GM12878 (cell line): ENCODE results near the gene PRUNE1. TPM values are rescaled to one million over a fixed set of nuclear protein-coding genes. Genes with fewer than 3 reads are reported as not detected.

Experiments used
- ATAC-seq: fragments of 200-7000 bp; cut with Tn5 transposase; 3 replicates; pipeline ENCODE4 v1.9.1; 2020; ENCODE audit warnings: mild to moderate bottlenecking, moderate library complexity
- BruUV-seq: library from RNA; stranded (reverse); fragments of 400-500 nt; replicated peaks from 2 replicates; lab custom pipeline; 2021; lab: Mats Ljungman, UMichigan
- CTCF ChIA-PET: fragments of 300-600 bp; sonication (Branson Sonifier 250); formaldehyde crosslinking; extraction: SDS; loops from one replicate; lab custom pipeline; 2021; ENCODE audit warnings: inconsistent platforms; lab: Yijun Ruan, JAX
- POLR2A ChIA-PET: fragments of 350-600 bp; formaldehyde crosslinking; extraction: SDS; loops from one replicate; lab custom pipeline; 2021; ENCODE audit warnings: inconsistent platforms; lab: Charles Lee
- RAD21 ChIA-PET: fragments of 300-600 bp; sonication (Branson Sonifier 250); formaldehyde crosslinking; loops from one replicate; lab custom pipeline; 2023; ENCODE audit warnings: antibody characterized with exemption; ENCODE audit not compliant: unreplicated experiment; lab: Charles Lee
- SMC1A ChIA-PET: fragments of 300-600 bp; sonication (Branson Sonifier 250); formaldehyde crosslinking; loops from one replicate; lab custom pipeline; 2023; ENCODE audit not compliant: unreplicated experiment, uncharacterized antibody; lab: Charles Lee
- DNase-seq: peaks from one replicate; pipeline ENCODE4 v3.0.0-alpha.2; 2011; ENCODE audit warnings: low read depth, low spot score
- FAIRE-seq: peaks from 3 replicates; lab custom pipeline; 2011; peaks lifted over from hg19 to GRCh38; lab: Jason Lieb, UNC
- H2AFZ ChIP-seq: 2 replicates; pipeline ENCODE4 v1.6.0; 2011; ENCODE audit warnings: low read depth, low read length, control low read depth; ENCODE audit not compliant: control insufficient read depth
- H3K27ac ChIP-seq: 2 replicates; pipeline ENCODE4 v1.5.1; 2011; ENCODE audit warnings: control low read depth; ENCODE audit not compliant: control insufficient read depth, insufficient read depth
- H3K27me3 ChIP-seq, 2 experiments: replicated peaks in 1 of 2; 2 replicates each; pipeline versions ENCODE4 v1.6.0 to v1.6.1; 2011; ENCODE audit warnings: low read length in 1 of 2; ENCODE audit not compliant: control insufficient read depth in 2 of 2, insufficient read depth in 2 of 2
- H3K36me3 ChIP-seq, 2 experiments: 2 replicates each; pipeline ENCODE4 v1.5.1; 2011; ENCODE audit warnings: low read length in 1 of 2; ENCODE audit not compliant: control insufficient read depth in 2 of 2, insufficient read depth in 2 of 2
- H3K4me1 ChIP-seq: 2 replicates; pipeline ENCODE4 v1.6.1; 2011; ENCODE audit warnings: mild to moderate bottlenecking, low read length, moderate library complexity, mixed read lengths; ENCODE audit not compliant: control insufficient read depth, insufficient read depth
- H3K4me2 ChIP-seq: 2 replicates; pipeline ENCODE4 v1.6.0; 2011; ENCODE audit warnings: control low read depth; ENCODE audit not compliant: control insufficient read depth, insufficient read depth
- H3K4me3 ChIP-seq: fragments of 200-600 bp; sonication (generic); 2 replicates; pipeline ENCODE4 v1.5.1; 2016
- H3K79me2 ChIP-seq: 2 replicates; pipeline ENCODE4 v1.6.0; 2011; ENCODE audit warnings: low read length; ENCODE audit not compliant: control insufficient read depth, insufficient read depth
- H3K9ac ChIP-seq: 2 replicates; pipeline ENCODE4 v1.8.0; 2011; ENCODE audit warnings: low read length, control low read depth, mixed read lengths; ENCODE audit not compliant: control insufficient read depth, insufficient read depth
- H3K9me3 ChIP-seq: replicated peaks from 3 replicates; pipeline ENCODE4 v1.5.1; 2011; ENCODE audit warnings: mild to moderate bottlenecking, low read length; ENCODE audit not compliant: control insufficient read depth, insufficient read depth
- H4K20me1 ChIP-seq: 2 replicates; pipeline ENCODE4 v1.6.0; 2011; ENCODE audit not compliant: control insufficient read depth, insufficient read depth
- CBFB ChIP-seq: IDR thresholded peaks from 2 replicates; pipeline ENCODE4 v1.6.1; 2016; ENCODE audit warnings: antibody characterized with exemption, low read depth
- CBX3 ChIP-seq: fragments of 200-600 bp; sonication (generic); IDR thresholded peaks from 2 replicates; pipeline ENCODE4 v1.6.1; 2016; ENCODE audit warnings: low read depth, borderline replicate concordance
- DPF2 ChIP-seq: fragments of 450-650 bp; IDR thresholded peaks from 2 replicates; pipeline ENCODE4 v1.6.1; 2017; ENCODE audit warnings: mild to moderate bottlenecking
- EGR1 ChIP-seq, 2 experiments: IDR thresholded peaks; 1 replicate in 1 of 2; 2 replicates in 1 of 2; pipeline ENCODE4 v1.6.1; 2011 to 2012; ENCODE audit warnings: low read depth in 2 of 2, low read length in 2 of 2, borderline replicate concordance in 1 of 2, mild to moderate bottlenecking in 1 of 2, moderate library complexity in 1 of 2
- EP300 ChIP-seq, 2 experiments: fragments of 150-350 bp in 1 of 2; IDR thresholded peaks; 2 replicates each; pipeline ENCODE4 v1.6.1; 2011 to 2012; ENCODE audit warnings: low read depth in 2 of 2, low read length in 2 of 2, borderline replicate concordance in 1 of 2, improper control_type of control experiment in 1 of 2, inconsistent platforms in 1 of 2; ENCODE audit not compliant: control insufficient read depth in 1 of 2
- MEF2A ChIP-seq: IDR thresholded peaks from 2 replicates; pipeline ENCODE4 v1.6.1; 2011; ENCODE audit warnings: low read depth, mild to moderate bottlenecking, low read length, moderate library complexity; ENCODE audit not compliant: insufficient read depth
- NBN ChIP-seq: fragments of 450-650 bp; IDR thresholded peaks from 2 replicates; pipeline ENCODE4 v1.6.1; 2016
- NFXL1 ChIP-seq: fragments of 450-650 bp; IDR thresholded peaks from 2 replicates; pipeline ENCODE4 v1.6.1; 2017; ENCODE audit warnings: antibody characterized with exemption, mild to moderate bottlenecking, borderline replicate concordance
- PAX8 ChIP-seq: fragments of 450-650 bp; IDR thresholded peaks from 2 replicates; pipeline ENCODE4 v1.6.1; 2017; ENCODE audit warnings: mild to moderate bottlenecking, moderate library complexity
- RB1 ChIP-seq: fragments of 450-650 bp; formaldehyde crosslinking; IDR thresholded peaks from 2 replicates; pipeline ENCODE4 v1.6.1; 2017; ENCODE audit warnings: mild to moderate bottlenecking, borderline replicate concordance
- RELA ChIP-seq: fragments of 450-650 bp; IDR thresholded peaks from 2 replicates; pipeline ENCODE4 v1.8.0; 2014; ENCODE audit warnings: borderline replicate concordance; ENCODE audit not compliant: partially characterized antibody
- SREBF2 ChIP-seq: IDR thresholded peaks from 2 replicates; pipeline ENCODE4 v1.6.1; 2012; ENCODE audit warnings: mild to moderate bottlenecking, low read length
- WRNIP1 ChIP-seq: IDR thresholded peaks from 2 replicates; pipeline ENCODE4 v1.6.1; 2011; ENCODE audit warnings: low read depth, low read length, improper control_type of control experiment, borderline replicate concordance
- YBX1 ChIP-seq: fragments of 450-650 bp; IDR thresholded peaks from 2 replicates; pipeline ENCODE4 v1.6.1; 2016; ENCODE audit warnings: antibody characterized with exemption
- WGBS: methylation state at CpG from one replicate; pipeline ENCODE4 v1.1.6; 2016; ENCODE audit warnings: low lambda C conversion rate; ENCODE audit not compliant: insufficient replicate concordance, insufficient coverage; ENCODE audit errors: missing lambda C conversion rate; 5-methylcytosine and 5-hydroxymethylcytosine counted together
- in situ Hi-C: fragments of 300-500 bp; cut with MboI; formaldehyde crosslinking; loops from 9 replicates; pipeline ENCODE4 v1.14.3; 2018; ENCODE audit warnings: mixed read lengths
- intact Hi-C: fragments of 100-400 bp; cut with micrococcal nuclease; formaldehyde crosslinking; loops from one replicate; pipeline ENCODE4 v1.14.2; 2022; ENCODE audit not compliant: unreplicated experiment
- polyA plus RNA-seq, 11 experiments: library from polyadenylated mRNA; depleted of rRNA in 4 of 11; unstranded in 6 of 11; stranded (reverse) in 5 of 11; fragments of >200 nt; fragmentation: Nextera tagmentation in 4 of 11; fragmentation: Illumina TruSeq in 1 of 11; extraction: Ambion mirVana in 4 of 11; extraction: Trizol in 1 of 11; gene quantifications; 1 replicate in 1 of 11; 2 replicates in 10 of 11; pipeline versions ENCODE4 v1.2.1 to v1.2.3, GENCODE V29; 2011 to 2016; ENCODE audit warnings: inconsistent platforms in 2 of 11, missing spikeins in 2 of 11, low read depth in 1 of 11
- total RNA-seq, 4 experiments: library from RNA; depleted of rRNA in 3 of 4; stranded (reverse); fragments of >200 nt in 3 of 4; fragmentation: Illumina TruSeq in 1 of 4; extraction: Trizol in 1 of 4; gene quantifications; 2 replicates each; pipeline versions ENCODE4 v1.2.1 to v1.2.3, GENCODE V29; 2013 to 2021
- TF ChIP-seq, protein P1 (sequence below): fragments of 450-650 bp; formaldehyde crosslinking; IDR thresholded peaks from 2 replicates; pipeline ENCODE4 v1.4.0; 2022; ENCODE audit warnings: mild to moderate bottlenecking, moderate library complexity
- TF ChIP-seq, protein P2 (sequence below): fragments of 450-650 bp; conservative IDR thresholded peaks from 2 replicates; pipeline ENCODE4 v1.6.1; 2017; ENCODE audit warnings: mild to moderate bottlenecking, moderate library complexity

The PRUNE1 gene
- total and polyA plus RNA-seq, 10 of the 15 experiments (the other 5 are each of a cell fraction or from before 2014, with no cell fraction given) = 4.7 to 24.5 (median 12.4) TPM

DNA sequence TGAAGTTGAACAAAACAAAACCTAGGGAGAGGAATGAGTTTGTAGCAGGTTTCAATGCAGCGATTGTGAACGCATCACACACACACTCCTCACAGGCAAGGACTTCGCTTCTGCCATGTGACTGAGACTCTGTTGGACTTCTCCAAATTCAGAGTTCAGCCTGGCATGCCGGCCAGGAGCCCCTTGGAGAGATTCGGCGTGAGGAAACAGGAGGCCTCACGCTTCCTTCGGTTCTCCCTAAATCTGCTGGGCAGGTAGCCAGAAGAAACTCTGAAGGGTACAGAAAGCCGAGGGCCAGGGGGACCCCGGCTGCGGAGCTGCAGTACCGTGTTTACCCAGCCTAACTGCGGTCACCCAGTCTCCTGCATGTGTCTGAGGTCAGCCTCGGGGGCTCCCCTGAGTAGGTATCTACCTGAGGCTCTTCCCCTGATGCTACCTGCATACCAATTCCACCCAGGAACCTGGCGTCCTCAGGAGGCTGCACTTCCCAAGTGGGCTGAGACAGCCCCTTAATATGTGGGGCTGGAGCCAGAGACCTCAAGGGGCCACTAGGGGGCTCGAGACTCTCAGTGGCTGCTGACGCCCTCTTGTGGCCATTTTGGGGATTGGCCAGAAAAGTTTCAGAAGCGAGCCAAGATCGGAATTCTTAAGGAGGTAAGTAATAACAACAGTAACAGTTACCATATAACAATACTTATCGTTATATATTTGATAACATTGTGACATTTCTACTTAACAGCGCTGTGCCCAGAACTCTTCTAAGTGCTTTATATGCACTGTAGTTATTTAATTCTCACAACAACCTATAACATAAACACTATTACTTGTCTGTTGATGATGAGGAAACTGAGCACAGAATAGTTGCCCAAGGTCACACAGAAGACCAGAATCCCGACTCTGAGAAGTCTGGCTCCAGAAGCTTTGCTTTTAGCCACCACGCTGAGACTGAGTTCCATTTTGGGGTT lies 28.9 kb upstream of the PRUNE1 start:
- H3K4me2 ChIP-seq = peak overlapping the region; percentile 75
- SMC1A ChIA-PET = interaction anchor here (0.9 kb wide), 2 partner anchors 27 to 57 kb away, joined by 3 read pairs; no protein-coding TSS in a partner anchor
- H2AFZ ChIP-seq = peak overlapping the region; percentile 68
- H3K36me3 ChIP-seq = no peaks in the 10 kb centered on the region
- in situ Hi-C loops = no loop called here
- WGBS = 4% methylated on average over 23 of the region's 23 CpGs
- no TSS peak for BruUV-seq
- H3K27ac ChIP-seq = no peak overlapping the region
- no peak overlapping the region for H3K4me3 ChIP-seq
- no peaks in the 10 kb centered on the region for H3K4me1 ChIP-seq
- RAD21 ChIA-PET = interaction anchor here (0.6 to 4.1 kb wide), 5 partner anchors 11 to 221 kb away, joined by 3 to 19 read pairs (median 3); partner anchors contain the start of gene MINDY1
- CTCF ChIA-PET = interaction anchor here (1.0 to 15.8 kb wide), 12 partner anchors 8 to 417 kb away, joined by 3 to 252 read pairs (median 4); partner anchors contain the start of gene MINDY1
- H3K9me3 ChIP-seq = no peaks in the 10 kb centered on the region
- H4K20me1 ChIP-seq = no peaks in the 10 kb centered on the region
- H3K9ac ChIP-seq = no peak overlapping the region
- DNase-seq (peak; percentile 40), ATAC-seq (peak; percentile 78), FAIRE-seq (peak; percentile 96)
- peaks cover 4% of the 10 kb centered on the region for H3K79me2 ChIP-seq
- no peaks in the 10 kb centered on the region; a peak in 2 of 4 replicates for H3K27me3 ChIP-seq
- intact Hi-C loops = loop anchor here (5.0 to 10.0 kb wide), 3 partner anchors 215 to 417 kb away; partner anchors contain the start of genes CTSS and ENSA
- POLR2A ChIA-PET = interaction anchor here (0.6 to 1.1 kb wide), 4 partner anchors 27 to 164 kb away, joined by 3 to 6 read pairs (median 4); partner anchors contain the start of gene MINDY1
- no peak for TF ChIP-seq NFXL1
- no peak for TF ChIP-seq CBFB
- TF ChIP-seq EGR1 (IDR thresholded peaks at IDR 0.05; ENCODE audit: borderline replicate concordance in 1 of 2, low read depth in 2 of 2, low read length in 2 of 2) = no peak
- peak; percentile 79; the same call in 1 of the 2 replicates for TF ChIP-seq RB1
- no peak for TF ChIP-seq YBX1
- TF ChIP-seq, protein P1, sequence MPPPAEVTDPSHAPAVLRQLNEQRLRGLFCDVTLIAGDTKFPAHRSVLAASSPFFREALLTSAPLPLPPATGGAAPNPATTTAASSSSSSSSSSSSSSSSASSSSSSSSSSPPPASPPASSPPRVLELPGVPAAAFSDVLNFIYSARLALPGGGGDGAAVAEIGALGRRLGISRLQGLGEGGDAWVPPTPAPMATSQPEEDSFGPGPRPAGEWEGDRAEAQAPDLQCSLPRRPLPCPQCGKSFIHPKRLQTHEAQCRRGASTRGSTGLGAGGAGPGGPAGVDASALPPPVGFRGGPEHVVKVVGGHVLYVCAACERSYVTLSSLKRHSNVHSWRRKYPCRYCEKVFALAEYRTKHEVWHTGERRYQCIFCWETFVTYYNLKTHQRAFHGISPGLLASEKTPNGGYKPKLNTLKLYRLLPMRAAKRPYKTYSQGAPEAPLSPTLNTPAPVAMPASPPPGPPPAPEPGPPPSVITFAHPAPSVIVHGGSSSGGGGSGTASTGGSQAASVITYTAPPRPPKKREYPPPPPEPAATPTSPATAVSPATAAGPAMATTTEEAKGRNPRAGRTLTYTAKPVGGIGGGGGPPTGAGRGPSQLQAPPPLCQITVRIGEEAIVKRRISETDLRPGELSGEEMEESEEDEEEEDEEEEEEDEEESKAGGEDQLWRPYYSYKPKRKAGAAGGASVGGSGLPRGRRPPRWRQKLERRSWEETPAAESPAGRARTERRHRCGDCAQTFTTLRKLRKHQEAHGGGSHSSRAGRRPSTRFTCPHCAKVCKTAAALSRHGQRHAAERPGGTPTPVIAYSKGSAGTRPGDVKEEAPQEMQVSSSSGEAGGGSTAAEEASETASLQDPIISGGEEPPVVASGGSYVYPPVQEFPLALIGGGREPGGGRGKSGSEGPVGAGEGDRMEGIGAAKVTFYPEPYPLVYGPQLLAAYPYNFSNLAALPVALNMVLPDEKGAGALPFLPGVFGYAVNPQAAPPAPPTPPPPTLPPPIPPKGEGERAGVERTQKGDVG (CRISPR knock-in tag) = no peak
- peak; percentile 45 for TF ChIP-seq RELA
- TF ChIP-seq MEF2A = no peak
- no peak for TF ChIP-seq EP300 (IDR thresholded peaks at IDR 0.05; ENCODE audit: borderline replicate concordance in 1 of 2, control insufficient read depth in 1 of 2, low read depth in 2 of 2, low read length in 2 of 2)
- TF ChIP-seq, protein P2, sequence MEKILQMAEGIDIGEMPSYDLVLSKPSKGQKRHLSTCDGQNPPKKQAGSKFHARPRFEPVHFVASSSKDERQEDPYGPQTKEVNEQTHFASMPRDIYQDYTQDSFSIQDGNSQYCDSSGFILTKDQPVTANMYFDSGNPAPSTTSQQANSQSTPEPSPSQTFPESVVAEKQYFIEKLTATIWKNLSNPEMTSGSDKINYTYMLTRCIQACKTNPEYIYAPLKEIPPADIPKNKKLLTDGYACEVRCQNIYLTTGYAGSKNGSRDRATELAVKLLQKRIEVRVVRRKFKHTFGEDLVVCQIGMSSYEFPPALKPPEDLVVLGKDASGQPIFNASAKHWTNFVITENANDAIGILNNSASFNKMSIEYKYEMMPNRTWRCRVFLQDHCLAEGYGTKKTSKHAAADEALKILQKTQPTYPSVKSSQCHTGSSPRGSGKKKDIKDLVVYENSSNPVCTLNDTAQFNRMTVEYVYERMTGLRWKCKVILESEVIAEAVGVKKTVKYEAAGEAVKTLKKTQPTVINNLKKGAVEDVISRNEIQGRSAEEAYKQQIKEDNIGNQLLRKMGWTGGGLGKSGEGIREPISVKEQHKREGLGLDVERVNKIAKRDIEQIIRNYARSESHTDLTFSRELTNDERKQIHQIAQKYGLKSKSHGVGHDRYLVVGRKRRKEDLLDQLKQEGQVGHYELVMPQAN = no peak
- 0 out of 2 replicates have a peak, but pooled peaks have one; percentile 18 for TF ChIP-seq WRNIP1
- TF ChIP-seq DPF2 = no peak
- TF ChIP-seq CBX3 = no peak
- no peak for TF ChIP-seq PAX8
- no peak for TF ChIP-seq SREBF2
- no peak for TF ChIP-seq NBN
